SK-N-MC (cell line): ENCODE measurements around the gene UBE2O.

Experiments
- EZH2 ChIP-seq: fragments of 200-600 bp; sonication (generic); IDR thresholded peaks from one replicate; pipeline ENCODE4 v1.6.1; 2017; ENCODE audit warnings: antibody characterized with exemption
- POLR2AphosphoS5 ChIP-seq: IDR thresholded peaks from 2 replicates; pipeline ENCODE4 v1.6.1; 2012; ENCODE audit warnings: mild to moderate bottlenecking, low read depth, low read length, borderline replicate concordance

DNA sequence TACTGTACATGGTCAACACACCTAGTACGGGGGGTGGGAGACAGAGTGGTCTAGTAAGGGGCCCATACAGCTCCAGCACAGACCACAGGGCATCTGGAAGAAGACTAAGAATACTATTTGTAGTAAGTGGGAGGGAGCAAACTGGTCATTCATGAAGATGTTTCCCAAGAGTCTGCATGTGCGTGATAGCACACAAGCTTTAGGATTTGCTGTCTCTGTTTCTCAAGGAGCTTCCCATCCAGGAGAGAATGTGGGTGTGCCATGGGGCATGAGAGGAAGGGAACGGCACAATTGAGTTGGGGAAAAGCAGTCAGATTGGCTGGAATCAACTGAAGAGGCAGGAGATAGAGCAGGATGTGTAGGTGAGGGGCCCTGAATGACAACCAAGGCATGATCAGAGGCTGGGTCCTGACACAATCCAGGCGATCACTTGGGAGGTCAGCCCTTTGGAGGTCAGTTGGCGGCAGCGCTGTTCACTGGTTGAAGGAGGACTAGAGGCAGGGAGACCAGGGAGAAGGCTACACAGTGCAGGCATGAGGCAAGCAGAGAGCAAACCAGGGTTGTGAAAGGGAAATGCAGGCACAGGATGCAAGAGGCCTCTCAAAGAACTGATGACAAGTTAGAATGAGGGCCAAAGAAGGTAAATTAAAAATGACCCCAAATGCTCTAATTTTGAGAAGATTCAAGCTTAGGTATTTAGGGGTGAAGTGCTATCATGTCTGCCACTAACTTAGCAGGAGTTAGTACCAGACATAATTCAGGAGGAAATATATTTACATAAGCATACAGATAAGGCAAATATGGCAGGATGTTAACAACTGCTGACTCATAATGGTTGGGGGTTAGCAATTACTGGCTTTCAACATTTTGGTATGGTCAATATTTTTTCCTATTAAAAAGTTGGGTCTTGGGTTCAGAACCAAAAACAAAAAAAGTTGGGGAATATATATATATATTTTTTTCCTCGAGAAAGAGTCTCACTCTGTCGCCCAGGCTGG, 10.3 kb downstream of the UBE2O start:
- TF ChIP-seq EZH2 (no peak), POLR2AphosphoS5 (no peak)
